NCI-H774 (cell line): Measurements from ENCODE around the gene PARVG.

Experiments used
- DNase-seq: peaks from one replicate; lab custom pipeline; 2025; lab: John Stamatoyannopoulos, UW

PARVG gene

GRCh38 chr22:44179989-44180705 lies 578 bp upstream of the PARVG start:
- DNase-seq = no peak

DNA sequence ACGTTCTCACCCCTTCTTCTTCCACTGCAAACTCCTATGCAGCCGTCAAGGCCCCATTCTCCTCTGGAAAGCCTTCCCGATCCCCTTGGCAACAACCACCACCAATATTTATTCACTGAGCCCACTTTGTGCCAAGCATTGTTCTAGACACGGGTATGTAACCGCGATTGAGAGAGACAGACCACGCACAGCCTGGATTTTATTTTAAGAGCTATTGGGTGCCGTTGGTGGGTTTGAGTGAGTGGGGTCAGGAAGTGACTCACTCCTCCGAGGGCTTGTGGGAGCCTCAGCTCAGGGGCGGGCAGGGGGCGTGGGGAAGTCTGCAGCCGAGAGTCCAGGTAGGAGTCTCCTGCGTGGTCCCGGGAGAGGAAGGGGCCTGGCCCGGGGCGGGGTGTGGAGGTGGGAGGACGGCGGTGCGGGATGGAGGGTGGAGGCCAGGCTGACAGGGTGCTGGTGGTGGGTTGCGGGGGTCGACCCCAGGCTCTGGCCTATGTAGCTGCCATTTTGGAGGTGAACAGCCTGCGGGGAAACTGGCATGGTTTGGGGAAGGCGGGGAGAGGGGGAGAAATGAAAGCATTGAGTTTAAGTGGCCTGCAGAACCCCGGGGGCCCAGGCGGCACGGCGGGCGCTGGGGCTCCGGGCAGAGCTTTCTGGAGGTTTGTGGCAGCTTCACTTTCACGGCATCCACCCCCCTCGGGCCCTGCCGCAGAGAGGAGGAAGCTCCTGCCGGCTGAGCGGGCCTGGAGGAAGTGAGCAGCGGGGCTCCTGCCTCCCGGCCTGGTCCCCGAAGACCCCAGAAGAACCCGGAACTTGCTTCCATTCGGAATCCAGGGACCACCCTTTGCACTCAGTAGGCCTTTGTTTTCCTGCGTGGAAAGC lies 547 bp downstream of the PARVG start:
- DNase-seq = no peak

DNA sequence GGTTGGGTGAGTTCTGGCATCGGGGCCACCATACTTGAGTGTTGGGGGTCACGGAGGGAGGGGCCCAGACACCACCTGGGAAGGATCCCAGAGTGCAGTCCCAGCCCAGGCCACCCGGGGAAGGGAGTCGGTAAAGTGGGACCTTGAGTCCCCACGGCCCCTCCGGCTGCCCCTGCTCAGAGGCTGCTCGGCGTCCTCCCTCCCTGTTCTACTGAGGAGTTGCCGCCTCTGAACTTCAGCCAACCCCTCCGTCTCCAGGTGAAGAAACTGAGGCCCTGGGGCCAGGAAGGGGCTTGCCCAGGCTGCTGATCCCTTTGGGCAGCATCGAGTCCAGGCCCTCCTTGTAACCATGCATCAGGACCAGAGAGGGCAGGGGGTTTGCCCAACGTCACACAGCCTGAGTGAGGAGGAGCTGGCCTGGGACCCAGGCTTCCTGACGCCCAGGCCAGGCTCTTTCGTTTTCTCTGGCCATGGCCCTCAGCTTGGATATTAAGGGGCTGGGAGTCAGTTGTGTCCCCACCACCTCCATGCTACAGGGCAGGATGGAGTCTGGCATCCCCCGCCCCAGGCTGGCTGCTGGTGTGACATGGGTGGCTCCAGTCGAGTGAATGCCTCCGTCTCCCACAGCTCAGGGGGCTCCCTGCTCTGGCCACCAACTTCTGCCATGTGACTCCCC lies 1.3 kb downstream of the PARVG start:
- no peak for DNase-seq

GRCh38 chr22:44182588-44183286 lies 2.0 kb downstream of the PARVG start:
- no peak for DNase-seq

DNA sequence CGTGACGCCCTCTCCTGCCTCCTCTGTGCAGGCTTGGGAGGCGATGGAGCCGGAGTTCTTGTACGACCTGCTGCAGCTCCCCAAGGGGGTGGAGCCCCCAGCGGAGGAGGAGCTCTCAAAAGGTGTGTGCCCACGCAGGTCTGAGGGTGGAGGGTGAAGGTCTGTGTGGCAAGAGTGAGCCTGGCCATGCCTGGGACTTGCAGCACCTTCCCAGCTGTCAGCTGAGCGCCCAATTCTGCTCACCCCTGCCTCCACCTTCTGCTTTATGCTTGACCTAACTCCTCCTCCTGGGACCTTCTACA lies 2.5 kb downstream of the PARVG start:
- no peak for DNase-seq

DNA sequence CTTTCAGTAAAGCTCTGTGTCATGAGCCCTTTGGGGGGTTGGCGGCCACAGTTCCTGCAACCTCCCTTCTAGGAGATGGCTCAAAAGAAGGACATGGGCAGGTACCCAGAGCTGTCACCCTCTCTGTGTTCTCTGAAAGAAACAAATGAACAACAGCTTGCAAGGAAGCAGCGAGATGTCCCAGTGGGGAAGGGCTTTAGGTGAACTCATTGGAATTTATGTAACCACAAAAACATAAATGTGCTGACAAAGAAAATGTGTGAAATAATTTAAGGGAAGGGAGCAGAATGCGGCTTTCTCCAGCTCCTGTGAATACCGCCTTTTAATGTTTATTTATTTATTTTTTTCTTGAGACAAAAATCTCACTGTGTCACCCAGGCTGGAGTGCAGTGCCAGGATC lies 3.3 kb downstream of the PARVG start:
- no peak for DNase-seq

- DNase-seq = no peak
These were observed 4.8 kb downstream of the PARVG start for GRCh38 chr22:44185237-44186120.

DNA sequence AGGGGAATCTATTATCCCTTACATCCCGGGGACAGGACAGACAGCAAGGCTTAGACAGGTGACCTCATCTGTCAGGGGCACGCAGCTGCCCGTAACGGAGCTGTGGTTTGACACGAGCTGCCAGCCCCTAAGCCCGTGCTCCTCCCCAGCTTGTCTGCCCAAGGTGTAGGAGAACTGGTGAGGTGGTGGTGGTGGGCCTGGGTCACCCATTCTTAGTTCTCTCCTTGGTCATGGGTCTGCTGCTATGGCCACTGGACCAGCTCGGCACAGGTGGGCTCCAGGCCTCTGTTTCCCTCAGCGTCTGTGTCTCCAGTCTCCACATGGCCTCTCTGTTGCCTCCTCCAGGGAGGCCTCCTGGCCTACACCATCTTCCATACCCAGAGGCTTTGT lies 5.4 kb downstream of the PARVG start:
- DNase-seq = no peak

GRCh38 chr22:44186737-44187136 lies 6.0 kb downstream of the PARVG start:
- DNase-seq = no peak

GRCh38 chr22:44187652-44188230 lies 7.0 kb downstream of the PARVG start:
- DNase-seq = no peak

- no peak for DNase-seq
These were observed 7.6 kb downstream of the PARVG start for GRCh38 chr22:44188316-44188715.

DNA sequence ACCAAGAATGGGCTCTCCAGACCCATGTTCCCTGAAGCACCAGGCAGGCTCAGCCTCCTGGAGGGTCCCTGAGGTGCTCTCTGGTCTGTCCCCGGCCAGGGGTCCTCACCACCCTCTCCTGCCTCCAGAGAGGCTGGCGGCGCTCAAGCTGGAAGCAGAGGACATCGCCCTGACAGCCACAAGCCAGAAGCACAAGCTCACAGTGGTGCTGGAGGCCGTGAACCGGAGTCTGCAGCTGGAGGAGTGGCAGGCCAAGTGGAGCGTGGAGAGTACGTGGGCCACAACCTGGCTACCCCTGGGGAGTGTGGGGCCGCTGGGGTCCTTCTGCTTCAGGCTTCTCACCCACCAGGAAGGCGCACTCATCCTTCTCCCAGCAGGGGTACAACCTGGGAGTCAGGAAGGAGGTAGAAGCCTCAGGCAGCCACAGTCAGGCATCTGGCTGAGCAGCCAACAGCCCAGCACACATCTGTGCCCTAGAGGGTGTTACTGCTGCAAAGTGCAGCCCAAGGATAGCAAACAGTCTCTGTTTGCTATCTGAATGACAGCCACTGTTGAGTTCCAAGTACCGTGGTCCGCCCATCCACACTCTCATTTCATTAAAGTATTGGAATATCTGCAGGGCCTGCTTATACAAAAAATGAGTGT lies 8.4 kb downstream of the PARVG start:
- no peak for DNase-seq

DNA sequence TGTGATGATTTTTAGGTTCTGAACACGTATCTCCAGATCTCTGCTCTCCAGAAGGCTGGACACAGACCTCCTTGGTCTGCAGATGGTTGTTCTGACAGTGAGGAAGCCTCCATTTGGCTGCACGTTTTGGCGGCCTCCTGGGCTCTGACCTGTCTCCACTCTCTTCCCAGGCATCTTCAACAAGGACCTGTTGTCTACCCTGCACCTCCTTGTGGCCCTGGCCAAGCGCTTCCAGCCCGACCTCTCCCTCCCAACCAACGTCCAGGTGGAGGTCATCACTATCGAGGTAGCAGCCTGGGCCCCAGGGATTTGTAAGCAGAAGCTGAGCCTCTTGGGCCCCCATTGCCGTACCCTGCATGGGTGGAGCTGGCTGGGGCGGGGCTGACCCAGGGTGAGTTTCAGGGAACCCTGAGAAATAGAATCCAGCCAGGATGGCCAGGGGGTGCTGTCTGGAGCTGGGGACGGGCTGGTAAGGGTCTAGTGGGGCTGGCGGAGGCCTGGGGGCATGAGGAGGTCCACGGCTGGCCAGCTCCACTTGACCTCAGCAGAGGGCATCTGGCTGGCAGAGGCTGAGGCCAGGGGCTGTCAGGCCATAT lies 9.8 kb downstream of the PARVG start:
- no peak for DNase-seq

DNA sequence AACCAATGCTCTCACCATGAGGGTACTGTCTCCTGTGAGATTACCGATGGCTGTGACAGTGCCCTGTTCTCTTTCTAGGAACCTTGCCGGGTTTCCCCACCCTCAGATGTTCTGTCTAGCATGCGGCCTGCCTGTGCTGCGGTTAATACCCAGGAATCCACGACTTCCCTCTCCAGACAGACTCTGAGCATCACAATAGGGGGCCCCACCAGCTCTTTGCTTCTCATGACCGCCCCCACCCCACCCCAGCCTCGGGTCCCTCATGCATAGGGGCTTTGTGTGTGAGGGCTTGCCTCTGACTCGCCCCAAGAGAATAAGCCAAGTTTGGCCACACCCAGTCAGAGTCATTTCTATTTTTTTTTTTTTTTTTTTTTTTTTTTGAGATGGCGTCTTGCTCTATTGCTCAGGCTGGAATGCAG lies 10.3 kb downstream of the PARVG start:
- no peak for DNase-seq

DNA sequence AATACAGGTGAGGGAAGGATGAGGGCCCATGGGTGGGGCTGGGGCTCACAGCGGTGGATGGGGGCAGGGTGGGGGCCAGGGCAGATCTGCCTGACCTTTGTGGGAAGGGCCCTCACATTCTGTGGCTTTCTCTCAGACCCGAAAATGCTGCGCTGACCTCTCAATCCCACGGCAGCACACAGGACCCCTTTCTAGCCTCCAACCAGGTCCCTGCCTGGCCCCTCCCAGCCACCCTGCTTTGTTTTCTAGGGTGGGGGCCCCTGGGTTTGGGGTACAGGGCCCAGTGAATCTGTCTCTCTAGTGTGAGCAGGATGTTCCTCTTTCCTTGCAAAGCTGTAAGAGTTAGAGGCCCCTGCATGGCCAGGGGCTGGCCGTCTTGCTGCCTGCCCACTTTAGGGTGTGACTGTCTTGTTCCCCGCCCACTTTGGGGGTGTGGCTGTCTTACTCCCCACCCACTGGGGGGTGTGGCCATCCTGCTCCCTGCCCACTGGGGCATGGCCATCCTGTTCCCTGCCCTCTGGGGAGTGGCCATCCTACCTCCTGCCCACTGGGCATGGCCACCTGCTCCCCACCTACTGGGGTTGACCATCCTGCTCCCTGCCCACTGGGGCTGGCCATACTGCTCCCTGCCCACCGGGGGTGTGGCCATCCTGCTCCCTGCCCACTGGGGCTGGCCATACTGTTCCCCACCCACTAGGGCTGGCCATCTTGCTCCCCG lies 11.5 kb downstream of the PARVG start:
- no peak for DNase-seq

DNA sequence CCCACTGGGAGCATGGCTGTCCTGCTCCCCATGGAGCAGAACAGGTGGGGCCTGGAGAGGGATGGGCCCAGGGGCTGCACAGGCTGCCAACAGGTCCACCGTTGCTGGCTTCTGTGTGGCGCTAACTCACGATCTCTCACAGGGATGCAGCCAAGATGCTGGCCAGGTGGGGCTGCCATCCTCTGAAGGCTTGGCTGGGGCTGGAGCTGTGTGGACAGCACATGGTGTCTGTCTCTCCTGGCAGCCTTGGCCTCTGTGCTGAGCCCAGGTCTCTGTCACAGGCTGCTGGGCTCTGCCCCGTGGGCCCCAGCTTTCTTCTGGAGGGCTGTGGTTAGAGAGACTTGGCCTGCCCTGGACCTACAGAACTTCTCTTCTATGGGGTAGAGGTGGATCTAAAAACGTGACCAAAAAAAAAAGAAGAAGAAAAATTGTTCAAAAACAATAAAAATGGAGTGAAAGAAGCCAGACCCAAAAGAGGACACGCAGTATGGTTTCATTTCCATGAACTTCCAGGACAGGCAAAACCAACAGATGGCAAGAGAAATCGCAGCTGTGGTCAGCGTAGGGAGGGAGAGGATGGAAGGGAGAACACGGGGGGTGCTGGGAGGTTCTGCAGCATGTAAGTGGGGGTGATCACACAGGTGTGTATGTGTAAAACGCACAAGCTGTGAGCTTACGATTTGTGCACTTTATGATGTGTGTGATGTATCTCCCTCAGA lies 12.2 kb downstream of the PARVG start:
- DNase-seq = no peak

DNA sequence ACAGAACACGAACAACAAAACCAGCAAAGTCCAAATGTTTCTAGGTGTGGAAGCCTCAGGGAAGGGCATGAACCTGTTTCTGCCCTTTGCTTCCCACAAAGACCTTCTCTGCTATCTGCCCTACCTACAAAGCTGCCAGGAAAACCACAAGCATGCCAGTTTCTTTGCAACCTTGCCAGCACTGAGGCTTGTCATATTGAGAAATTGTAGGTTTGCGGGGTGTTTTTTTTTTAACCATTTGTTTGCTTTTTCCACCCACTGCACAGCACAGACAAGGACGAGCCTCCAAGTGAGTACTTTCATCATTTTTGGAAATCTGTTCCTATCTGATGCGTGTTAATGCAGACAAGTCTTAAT lies 12.8 kb downstream of the PARVG start:
- no peak for DNase-seq

GRCh38 chr22:44194569-44194968 lies 13.8 kb downstream of the PARVG start:
- DNase-seq = no peak
